AG04450 (cell line): ENCODE data around the gene HOXA13. TPM values are rescaled to one million over a fixed set of nuclear protein-coding genes. Genes with fewer than 3 reads are reported as not detected.

Source experiments
- CTCF ChIA-PET: fragments of 300-600, 350-600 bp; formaldehyde crosslinking; extraction: SDS; loops from one replicate; lab custom pipeline; 2022; ENCODE audit warnings: antibody characterized with exemption, inconsistent platforms; lab: Charles Lee
- POLR2A ChIA-PET: fragments of 350-600 bp; formaldehyde crosslinking; extraction: SDS; loops from one replicate; lab custom pipeline; 2021; ENCODE audit warnings: antibody characterized with exemption, inconsistent platforms; lab: Yijun Ruan, JAX
- DNase-seq: peaks from one replicate; pipeline ENCODE4 v3.0.0-alpha.2; 2011; ENCODE audit warnings: low read depth, low spot score
- H3K27ac ChIP-seq: one replicate; pipeline ENCODE4 v1.5.1; 2012; ENCODE audit warnings: low read depth, low read length, control low read depth
- H3K27me3 ChIP-seq: one replicate; pipeline ENCODE4 v1.6.0; 2012; ENCODE audit warnings: low read length; ENCODE audit not compliant: control insufficient read depth, insufficient read depth
- H3K4me3 ChIP-seq: 2 replicates; pipeline ENCODE4 v1.5.1; 2011; ENCODE audit warnings: mild to moderate bottlenecking, low read depth, low read length, control low read depth
- H3K9me3 ChIP-seq: 2 replicates; pipeline ENCODE4 v1.5.1; 2012; ENCODE audit warnings: low read length; ENCODE audit not compliant: control insufficient read depth, insufficient read depth
- polyA plus RNA-seq: library from polyadenylated mRNA; depleted of rRNA; stranded (reverse); fragments of >200 nt; gene quantifications from 2 replicates; pipeline ENCODE4 v1.2.3, GENCODE V29; 2011
- TF ChIP-seq, protein P1 (sequence below): IDR thresholded peaks from 2 replicates; pipeline ENCODE4 v1.5.1; 2011; ENCODE audit warnings: low read depth, low read length, control low read depth, inconsistent platforms

Gene HOXA13
- polyA plus RNA-seq, 1 experiment = not detected

DNA sequence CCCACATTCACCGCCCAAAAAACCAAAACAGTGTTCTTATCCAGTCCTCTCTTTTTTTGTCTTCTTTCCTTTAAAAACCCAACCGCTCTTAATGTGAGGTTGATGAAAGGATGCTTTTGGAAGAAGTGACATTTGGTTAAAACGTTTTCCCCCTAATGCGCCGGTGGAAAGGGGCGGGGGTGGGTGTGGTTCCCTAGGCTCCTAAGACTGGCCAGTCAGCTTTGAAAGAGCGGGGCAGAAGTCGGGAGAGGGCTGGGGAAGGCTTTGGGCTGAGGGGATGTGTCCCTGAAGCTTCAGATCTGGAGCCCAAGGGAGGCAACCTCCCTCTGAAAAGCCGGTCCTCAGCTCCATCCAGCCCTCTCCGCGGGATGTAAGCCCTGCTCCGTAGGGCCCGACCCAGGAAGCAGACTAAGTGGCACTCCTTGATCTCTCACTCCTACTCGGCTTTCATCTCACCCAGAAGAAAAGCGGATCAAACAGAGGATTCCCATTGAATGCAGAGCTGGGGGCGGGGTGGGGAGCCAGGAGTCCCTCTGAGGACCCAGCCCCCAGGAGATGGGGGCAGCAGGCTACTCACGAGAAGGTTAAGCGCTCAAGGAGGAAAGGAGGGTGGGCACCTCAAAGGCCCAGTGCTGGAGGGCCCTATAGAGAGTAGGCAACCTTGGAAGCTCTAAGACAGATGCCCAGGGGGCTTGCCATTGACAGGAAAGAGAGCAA lies 40.3 kb upstream of the HOXA13 start:
- peaks cover 16% of the 10 kb centered on the region for H3K9me3 ChIP-seq
- ChIA-PET POLR2A (no interaction called here), CTCF (interaction anchor here (0.5 kb wide), 2 partner anchors 61 to 1347 kb away, joined by 3 to 5 read pairs; no protein-coding TSS in a partner anchor)
- DNase-seq = no peak
- H3K27ac ChIP-seq = no peak overlapping the region
- TF ChIP-seq, protein P1, sequence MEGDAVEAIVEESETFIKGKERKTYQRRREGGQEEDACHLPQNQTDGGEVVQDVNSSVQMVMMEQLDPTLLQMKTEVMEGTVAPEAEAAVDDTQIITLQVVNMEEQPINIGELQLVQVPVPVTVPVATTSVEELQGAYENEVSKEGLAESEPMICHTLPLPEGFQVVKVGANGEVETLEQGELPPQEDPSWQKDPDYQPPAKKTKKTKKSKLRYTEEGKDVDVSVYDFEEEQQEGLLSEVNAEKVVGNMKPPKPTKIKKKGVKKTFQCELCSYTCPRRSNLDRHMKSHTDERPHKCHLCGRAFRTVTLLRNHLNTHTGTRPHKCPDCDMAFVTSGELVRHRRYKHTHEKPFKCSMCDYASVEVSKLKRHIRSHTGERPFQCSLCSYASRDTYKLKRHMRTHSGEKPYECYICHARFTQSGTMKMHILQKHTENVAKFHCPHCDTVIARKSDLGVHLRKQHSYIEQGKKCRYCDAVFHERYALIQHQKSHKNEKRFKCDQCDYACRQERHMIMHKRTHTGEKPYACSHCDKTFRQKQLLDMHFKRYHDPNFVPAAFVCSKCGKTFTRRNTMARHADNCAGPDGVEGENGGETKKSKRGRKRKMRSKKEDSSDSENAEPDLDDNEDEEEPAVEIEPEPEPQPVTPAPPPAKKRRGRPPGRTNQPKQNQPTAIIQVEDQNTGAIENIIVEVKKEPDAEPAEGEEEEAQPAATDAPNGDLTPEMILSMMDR = no peak
- no peak overlapping the region for H3K4me3 ChIP-seq
- peaks cover 99% of the 10 kb centered on the region for H3K27me3 ChIP-seq

DNA sequence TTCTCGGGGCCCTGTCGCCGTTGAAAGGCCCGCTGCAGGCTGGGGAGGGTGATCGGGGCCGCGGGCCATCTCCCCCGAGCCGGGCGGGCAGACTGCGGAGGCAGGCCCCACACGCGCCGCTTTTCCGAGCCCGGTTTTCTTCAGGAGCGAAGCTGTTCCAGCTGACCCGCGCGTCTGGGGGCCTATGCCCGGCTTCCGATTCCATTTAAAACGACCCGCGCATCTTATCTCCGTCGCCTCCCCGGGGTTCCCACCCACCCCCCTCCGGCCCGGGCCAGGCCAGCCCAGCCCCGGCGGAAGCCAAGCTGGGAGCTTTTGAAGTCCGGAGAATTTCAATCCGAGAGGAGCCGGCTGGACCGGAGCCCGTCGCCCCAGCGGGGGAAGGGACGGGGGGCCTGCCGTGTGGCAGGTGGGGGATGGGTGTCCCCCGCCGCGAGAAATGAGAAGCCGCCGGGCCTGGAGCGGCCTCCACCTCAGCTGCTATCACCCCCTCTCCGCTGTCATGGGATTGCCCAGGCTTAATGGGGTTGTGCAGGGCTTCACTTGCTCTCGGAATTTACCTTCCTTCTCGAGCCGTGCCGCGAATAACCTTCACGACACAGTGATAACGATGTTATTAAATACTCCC lies 39.6 kb upstream of the HOXA13 start:
- ChIA-PET POLR2A (no interaction called here), CTCF (interaction anchor here (0.5 to 1.5 kb wide), 2 partner anchors 29 to 60 kb away, joined by 5 read pairs; no protein-coding TSS in a partner anchor)
- no peak overlapping the region for H3K4me3 ChIP-seq
- TF ChIP-seq, protein P1 = no peak
- H3K27ac ChIP-seq = no peak overlapping the region
- H3K9me3 ChIP-seq = peaks cover 11% of the 10 kb centered on the region; the same call in 1 of the 2 replicates
- no peak for DNase-seq
- H3K27me3 ChIP-seq = peaks cover 99% of the 10 kb centered on the region

DNA sequence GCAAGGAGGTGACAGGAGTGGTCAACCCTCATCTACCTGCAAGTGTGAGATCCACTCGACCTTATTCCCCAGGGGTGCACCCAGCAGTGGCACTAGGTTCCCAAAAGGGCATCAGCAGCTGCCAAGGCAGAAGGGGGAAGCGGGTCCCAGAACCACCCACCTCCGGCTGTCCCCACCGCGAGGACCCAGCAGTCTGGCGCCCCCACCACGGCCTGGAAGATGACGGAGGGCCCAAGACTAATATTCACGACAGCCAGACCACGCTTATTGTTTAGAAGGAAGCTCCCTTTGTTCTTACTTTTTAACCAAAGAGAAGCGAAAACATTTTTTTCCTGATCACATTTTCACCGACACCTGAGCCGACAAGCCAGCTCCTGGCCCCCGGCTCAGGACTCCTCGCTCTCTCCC lies 39.1 kb upstream of the HOXA13 start:
- CTCF ChIA-PET = interaction anchor here (0.6 to 1.5 kb wide), 2 partner anchors 29 to 682 kb away, joined by 3 to 5 read pairs; no protein-coding TSS in a partner anchor
- no peak overlapping the region for H3K27ac ChIP-seq

DNA sequence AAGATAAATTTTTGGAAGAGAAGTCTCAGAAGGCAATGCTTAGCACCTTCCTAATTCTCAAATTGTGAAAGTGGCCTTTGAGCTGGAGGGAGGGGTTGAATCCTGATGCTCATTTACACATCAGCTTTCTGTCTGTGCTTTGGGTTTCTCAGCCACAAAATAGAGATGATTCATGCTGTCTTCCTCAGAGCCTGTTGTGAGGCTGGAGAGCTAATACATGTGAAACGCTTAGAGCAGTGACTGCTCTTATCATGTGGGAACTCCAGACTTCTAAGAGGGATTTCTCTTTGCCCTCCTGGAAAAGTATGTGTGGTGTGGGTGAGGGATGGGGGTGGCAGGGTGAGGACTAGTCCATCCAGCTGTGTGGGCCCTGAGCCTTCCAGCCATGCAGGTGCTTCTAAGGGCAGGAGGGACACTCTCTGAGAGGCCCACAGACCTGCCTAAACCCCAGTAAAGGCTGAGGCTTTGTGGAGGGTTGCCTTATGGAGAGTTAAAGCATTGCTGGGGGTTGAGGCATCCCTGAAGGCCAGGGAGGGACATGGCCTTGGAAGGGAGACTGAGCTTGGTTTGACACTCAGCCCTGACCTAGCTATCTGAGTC lies 37.9 kb upstream of the HOXA13 start:
- Histone ChIP-seq H3K9me3 (peaks cover 7% of the 10 kb centered on the region; the same call in 1 of the 2 replicates), H3K4me3 (no peak overlapping the region), H3K27ac (no peak overlapping the region), H3K27me3 (peaks cover 90% of the 10 kb centered on the region)
- TF ChIP-seq, protein P1 = no peak
- CTCF ChIA-PET = interaction anchor here (1.0 to 1.5 kb wide), 2 partner anchors 28 to 682 kb away, joined by 3 to 5 read pairs; no protein-coding TSS in a partner anchor
- no peak for DNase-seq
- POLR2A ChIA-PET = no interaction called here

More for the DNA sequence above, 39.1 kb upstream of the HOXA13 start:
- peaks cover 11% of the 10 kb centered on the region; the same call in 1 of the 2 replicates for H3K9me3 ChIP-seq
- H3K4me3 ChIP-seq = no peak overlapping the region
- POLR2A ChIA-PET = no interaction called here
- DNase-seq = no peak
- TF ChIP-seq, protein P1 = no peak
- peaks cover 96% of the 10 kb centered on the region for H3K27me3 ChIP-seq
